GM20431 (cell line): ENCODE results near the gene MTF1.

Experiments
- in situ Hi-C: fragments of 300-500 bp; cut with MseI, MboI; formaldehyde crosslinking; loops from one replicate; pipeline ENCODE4 v1.15.0; 2020; ENCODE audit warnings: low sequenced_read_pairs; ENCODE audit not compliant: unreplicated experiment

Gene MTF1

GRCh38 chr1:37839676-37840075 is 19.7 kb downstream of the MTF1 start:
- in situ Hi-C loops: no loop called here

- in situ Hi-C loops: no loop called here
Observed at GRCh38 chr1:37836788-37837187, 22.6 kb downstream of the MTF1 start.

GRCh38 chr1:37831809-37832208 is 27.6 kb downstream of the MTF1 start:
- in situ Hi-C loops: no loop called here

GRCh38 chr1:37831109-37831508 is 28.3 kb downstream of the MTF1 start:
- in situ Hi-C loops: no loop called here

GRCh38 chr1:37828410-37829074 is 30.9 kb downstream of the MTF1 start:
- in situ Hi-C loops: no loop called here

- in situ Hi-C loops: no loop called here
Observed at GRCh38 chr1:37825506-37825905, 33.9 kb downstream of the MTF1 start.

- in situ Hi-C loops: no loop called here
Observed at GRCh38 chr1:37824001-37824400, 35.4 kb downstream of the MTF1 start.

GRCh38 chr1:37822906-37823815 is 36.2 kb downstream of the MTF1 start:
- in situ Hi-C loops: no loop called here

GRCh38 chr1:37821481-37821880 is 37.9 kb downstream of the MTF1 start:
- in situ Hi-C loops: no loop called here

GRCh38 chr1:37817481-37817880 is 41.9 kb downstream of the MTF1 start:
- in situ Hi-C loops: no loop called here

GRCh38 chr1:37814252-37814651 is 45.1 kb downstream of the MTF1 start:
- in situ Hi-C loops: no loop called here

GRCh38 chr1:37813529-37814145 is 45.8 kb downstream of the MTF1 start:
- in situ Hi-C loops: no loop called here

- in situ Hi-C loops: no loop called here
Observed at GRCh38 chr1:37811027-37811655, 48.3 kb downstream of the MTF1 start.

GRCh38 chr1:37809942-37810341 is 49.5 kb downstream of the MTF1 start:
- in situ Hi-C loops: no loop called here

- in situ Hi-C loops: no loop called here
Observed at GRCh38 chr1:37808369-37809319, 50.7 kb downstream of the MTF1 start.

GRCh38 chr1:37807555-37808368 is 51.6 kb downstream of the MTF1 start, which contains the start of the genes C1orf122 and YRDC:
Gene C1orf122, plus strand, starts transcription at chr1:37807790. Its CDS starts 615 bp downstream, at chr1:37808405.
Gene YRDC, minus strand, starts transcription at chr1:37808208. Its CDS starts 28 bp downstream, at chr1:37808180.
- in situ Hi-C loops: no loop called here

GRCh38 chr1:37807220-37807554 is 52.2 kb downstream of the MTF1 start:
- in situ Hi-C loops: no loop called here

- in situ Hi-C loops: no loop called here
Observed at GRCh38 chr1:37802439-37802838, 57.0 kb downstream of the MTF1 start.
